Islet precursor cell (in vitro differentiated cells): ENCODE measurements around the gene NUDT15.
A peak's percentile ranks its signal among the peaks of the same experiment; 100 is the strongest.
"Not testable (repeated sequence)": the region's sequence is repeated elsewhere in the genome, so short reads cannot be mapped to it uniquely, and the experiment has no call there.

Source experiments
- DNase-seq: peaks from one replicate; pipeline ENCODE4 v3.0.0-alpha.2; 2018

The NUDT15 gene

GRCh38 chr13:48043789-48044503 lies 6.4 kb downstream of the NUDT15 start:
- no peak for DNase-seq

- no peak for DNase-seq
Observed at GRCh38 chr13:48050550-48050949, 13.0 kb downstream of the NUDT15 start.

GRCh38 chr13:48054601-48055000 lies 17.1 kb downstream of the NUDT15 start:
- no peak for DNase-seq

GRCh38 chr13:48055712-48056111 lies 18.2 kb downstream of the NUDT15 start:
- DNase-seq, result no peak

GRCh38 chr13:48058536-48058935 lies 21.0 kb downstream of the NUDT15 start:
- DNase-seq, result not testable (repeated sequence)

GRCh38 chr13:48059951-48060350 lies 22.4 kb downstream of the NUDT15 start:
- not testable (repeated sequence) for DNase-seq

GRCh38 chr13:48066310-48066989 lies 28.9 kb downstream of the NUDT15 start:
- no peak for DNase-seq

GRCh38 chr13:48068036-48068435 lies 30.5 kb downstream of the NUDT15 start:
- DNase-seq, result no peak

GRCh38 chr13:48068952-48069351 lies 31.4 kb downstream of the NUDT15 start:
- DNase-seq, result no peak

GRCh38 chr13:48069573-48069972 lies 32.0 kb downstream of the NUDT15 start:
- DNase-seq, result no peak

- DNase-seq, result no peak
Observed at GRCh38 chr13:48070942-48071341, 33.4 kb downstream of the NUDT15 start.

- no peak for DNase-seq
Observed at GRCh38 chr13:48072304-48072703, 34.8 kb downstream of the NUDT15 start.

- DNase-seq, result no peak
Observed at GRCh38 chr13:48072787-48073186, 35.3 kb downstream of the NUDT15 start.

- no peak for DNase-seq
Observed at GRCh38 chr13:48074006-48074405, 36.5 kb downstream of the NUDT15 start.

GRCh38 chr13:48078251-48078656 lies 40.7 kb downstream of the NUDT15 start:
- no peak for DNase-seq

GRCh38 chr13:48081739-48082138 lies 44.2 kb downstream of the NUDT15 start:
- no peak for DNase-seq

- DNase-seq, result no peak
Observed at GRCh38 chr13:48086272-48086671, 48.7 kb downstream of the NUDT15 start.

GRCh38 chr13:48093588-48093987 lies 56.1 kb downstream of the NUDT15 start:
- no peak for DNase-seq

GRCh38 chr13:48094404-48094780 lies 56.9 kb downstream of the NUDT15 start:
- no peak for DNase-seq

- peak; percentile 98 for DNase-seq
Observed at GRCh38 chr13:48094781-48095502, 57.4 kb downstream of the NUDT15 start, which contains the start of gene MED4. TSS of gene MED4 (minus strand) at chr13:48095104. CDS start at chr13:48095078, 26 bp downstream.

- no peak for DNase-seq
Observed at GRCh38 chr13:48096670-48097069, 59.1 kb downstream of the NUDT15 start.
